HCT116 (cell line): ENCODE data around the gene ST7.

ENCODE experiments used
- CBX3 ChIP-seq: IDR thresholded peaks from 2 replicates; pipeline ENCODE4 v1.6.1; 2012; ENCODE audit warnings: low read depth
- CEBPB ChIP-seq: IDR thresholded peaks from 2 replicates; pipeline ENCODE4 v1.6.1; 2012; ENCODE audit warnings: low read depth
- EZH2 ChIP-seq: fragments of 200-600 bp; sonication (generic); IDR thresholded peaks from 2 replicates; pipeline ENCODE4 v1.6.1; 2017; ENCODE audit warnings: antibody characterized with exemption, mixed run types
- FOSL1 ChIP-seq: IDR thresholded peaks from 2 replicates; pipeline ENCODE4 v1.6.1; 2012; ENCODE audit warnings: low read depth
- POLR2A ChIP-seq: IDR thresholded peaks from 2 replicates; pipeline ENCODE4 v1.7.0; 2011; ENCODE audit warnings: borderline replicate concordance; ENCODE audit not compliant: insufficient read depth, insufficient read length; ENCODE audit errors: extremely low read depth
- RAD21 ChIP-seq: IDR thresholded peaks from 2 replicates; pipeline ENCODE4 v1.6.1; 2012; ENCODE audit warnings: low read depth, mild to moderate bottlenecking
- TF ChIP-seq, protein P1 (sequence below), 3 experiments: fragments of 200-600 bp in 1 of 3; sonication (generic) in 1 of 3; IDR thresholded peaks in 2 of 3; conservative IDR thresholded peaks in 1 of 3; 2 replicates each; pipeline ENCODE4 v1.5.1; 2012 to 2017; ENCODE audit warnings: low read depth in 2 of 3, low read length in 2 of 3, antibody characterized with exemption in 1 of 3, borderline replicate concordance in 1 of 3, control low read depth in 1 of 3, mild to moderate bottlenecking in 1 of 3, mixed read lengths in 1 of 3, mixed run types in 1 of 3, moderate library complexity in 1 of 3; ENCODE audit not compliant: insufficient read depth in 1 of 3

DNA sequence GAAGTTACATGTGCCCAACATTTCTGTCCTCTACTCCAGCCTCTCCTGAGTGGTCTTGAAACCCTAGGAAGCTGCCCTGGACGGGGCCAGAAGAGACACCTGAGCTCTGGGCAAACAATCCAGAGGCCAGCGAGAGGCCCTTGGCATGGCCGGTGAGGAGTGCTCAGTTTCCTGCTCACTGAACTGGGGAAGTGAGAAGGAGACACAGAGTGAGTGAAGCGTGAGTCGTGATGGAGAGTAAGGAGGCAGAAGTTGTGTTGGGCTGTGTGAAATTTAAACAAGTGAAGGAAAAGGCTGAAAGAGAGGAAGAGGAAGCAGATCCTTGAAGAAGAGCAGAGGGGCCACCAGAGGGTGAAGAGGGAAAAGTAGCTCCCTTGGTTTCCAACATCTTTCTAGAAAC, 296.4 kb downstream of the ST7 start:
- TF ChIP-seq POLR2A (no peak), FOSL1 (no peak), CBX3 (no peak), CEBPB (no peak), EZH2 (no peak), RAD21 (no peak)
- TF ChIP-seq, protein P1, sequence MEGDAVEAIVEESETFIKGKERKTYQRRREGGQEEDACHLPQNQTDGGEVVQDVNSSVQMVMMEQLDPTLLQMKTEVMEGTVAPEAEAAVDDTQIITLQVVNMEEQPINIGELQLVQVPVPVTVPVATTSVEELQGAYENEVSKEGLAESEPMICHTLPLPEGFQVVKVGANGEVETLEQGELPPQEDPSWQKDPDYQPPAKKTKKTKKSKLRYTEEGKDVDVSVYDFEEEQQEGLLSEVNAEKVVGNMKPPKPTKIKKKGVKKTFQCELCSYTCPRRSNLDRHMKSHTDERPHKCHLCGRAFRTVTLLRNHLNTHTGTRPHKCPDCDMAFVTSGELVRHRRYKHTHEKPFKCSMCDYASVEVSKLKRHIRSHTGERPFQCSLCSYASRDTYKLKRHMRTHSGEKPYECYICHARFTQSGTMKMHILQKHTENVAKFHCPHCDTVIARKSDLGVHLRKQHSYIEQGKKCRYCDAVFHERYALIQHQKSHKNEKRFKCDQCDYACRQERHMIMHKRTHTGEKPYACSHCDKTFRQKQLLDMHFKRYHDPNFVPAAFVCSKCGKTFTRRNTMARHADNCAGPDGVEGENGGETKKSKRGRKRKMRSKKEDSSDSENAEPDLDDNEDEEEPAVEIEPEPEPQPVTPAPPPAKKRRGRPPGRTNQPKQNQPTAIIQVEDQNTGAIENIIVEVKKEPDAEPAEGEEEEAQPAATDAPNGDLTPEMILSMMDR (IDR thresholded peaks at IDR 0.05 in 2 of 3, conservative IDR thresholded peaks at IDR 0.05 in 1 of 3; ENCODE audit: borderline replicate concordance in 1 of 3, insufficient read depth in 1 of 3, low read depth in 2 of 3, low read length in 2 of 3): no peak
